HepG2 (cell line): ENCODE measurements around the gene GP1BA. TPM values are rescaled to one million over a fixed set of nuclear protein-coding genes. Genes with fewer than 3 reads are reported as not detected.

ENCODE experiments used
- ATAC-seq: fragments of 200-7000 bp; cut with Tn5 transposase; 3 replicates; pipeline ENCODE4 v1.9.1; 2020; ENCODE audit warnings: mild to moderate bottlenecking, moderate library complexity
- BruUV-seq: library from RNA; stranded (reverse); fragments of 400-500 nt; replicated peaks from 2 replicates; lab custom pipeline; 2021; lab: Mats Ljungman, UMichigan
- CTCF ChIA-PET: fragments of 300-600 bp; formaldehyde crosslinking; extraction: SDS; loops from one replicate; lab custom pipeline; 2021; ENCODE audit warnings: low total read pairs, inconsistent platforms, low intra/inter-chr PET ratio; lab: Yijun Ruan, JAX
- POLR2A ChIA-PET: fragments of 350-600 bp; sonication (Branson Sonifier 250); formaldehyde crosslinking; loops from one replicate; lab custom pipeline; 2020; ENCODE audit warnings: antibody characterized with exemption, inconsistent platforms; lab: Yijun Ruan, JAX
- DNase-seq: peaks from one replicate; pipeline ENCODE4 v3.0.0-alpha.2; 2015; ENCODE audit warnings: low spot score
- FAIRE-seq: peaks from 3 replicates; lab custom pipeline; 2011; peaks lifted over from hg19 to GRCh38; lab: Jason Lieb, UNC
- H2AFZ ChIP-seq: one replicate; pipeline ENCODE4 v1.6.1; 2011; ENCODE audit warnings: low read length, inconsistent platforms
- H3K27ac ChIP-seq: fragments of 300-600 bp; 3 replicates; pipeline ENCODE4 v1.8.0; 2011; ENCODE audit warnings: mixed run types, mild to moderate bottlenecking, mixed read lengths, low read length, inconsistent platforms; ENCODE audit not compliant: insufficient read depth; ENCODE audit errors: extremely low read length
- H3K27me3 ChIP-seq, 2 experiments: fragments of 200-600 bp in 1 of 2; 2 replicates in 1 of 2; 3 replicates in 1 of 2; pipeline versions ENCODE4 v1.6.0 to v1.8.0; 2011; ENCODE audit warnings: low read length in 2 of 2, mild to moderate bottlenecking in 2 of 2, moderate library complexity in 2 of 2, inconsistent platforms in 1 of 2; ENCODE audit not compliant: insufficient read depth in 2 of 2, control insufficient read depth in 1 of 2
- H3K36me3 ChIP-seq, 2 experiments: fragments of 200-600 bp in 1 of 2; replicated peaks in 1 of 2; 2 replicates in 1 of 2; 3 replicates in 1 of 2; pipeline versions ENCODE4 v1.5.1 to v1.8.0; 2011; ENCODE audit warnings: low read length in 2 of 2, inconsistent platforms in 1 of 2; ENCODE audit not compliant: insufficient read depth in 2 of 2, control insufficient read depth in 1 of 2
- H3K4me1 ChIP-seq: 2 replicates; pipeline ENCODE4 v1.5.1; 2012; ENCODE audit warnings: low read length, inconsistent platforms; ENCODE audit not compliant: insufficient read depth
- H3K4me2 ChIP-seq: 2 replicates; pipeline ENCODE4 v1.6.0; 2011; ENCODE audit warnings: low read depth, low read length, inconsistent platforms
- H3K4me3 ChIP-seq, 3 experiments: fragments of 200-600 bp in 1 of 3; sonication (generic), shearing (Covaris generic) in 1 of 3; replicated peaks in 1 of 3; 2 replicates each; pipeline ENCODE4 v1.5.1; 2011 to 2016; ENCODE audit warnings: low read length in 3 of 3, inconsistent platforms in 2 of 3, low read depth in 2 of 3, mild to moderate bottlenecking in 2 of 3, control low read depth in 1 of 3, mixed read lengths in 1 of 3; ENCODE audit not compliant: insufficient read depth in 1 of 3
- H3K79me2 ChIP-seq: one replicate; pipeline ENCODE4 v1.6.1; 2011; ENCODE audit warnings: low read length, inconsistent platforms; ENCODE audit not compliant: insufficient read depth
- H3K9ac ChIP-seq: 2 replicates; pipeline ENCODE4 v1.6.0; 2011; ENCODE audit warnings: mild to moderate bottlenecking, low read depth, low read length, inconsistent platforms; ENCODE audit not compliant: insufficient read depth
- H3K9me3 ChIP-seq: 2 replicates; pipeline ENCODE4 v1.5.1; 2012; ENCODE audit warnings: mild to moderate bottlenecking, low read length
- H4K20me1 ChIP-seq: 2 replicates; pipeline ENCODE4 v1.6.0; 2011; ENCODE audit warnings: inconsistent platforms, mild to moderate bottlenecking, low read length, moderate library complexity; ENCODE audit not compliant: insufficient read depth
- ARID5B ChIP-seq: IDR thresholded peaks from 2 replicates; pipeline ENCODE4 v1.4.0; 2020; ENCODE audit warnings: mild to moderate bottlenecking, missing genetic modification reagents
- ATF7-NPFF ChIP-seq: sonication (generic); formaldehyde crosslinking; IDR thresholded peaks from 2 replicates; pipeline ENCODE4 v1.8.1; 2023; ENCODE audit warnings: mild to moderate bottlenecking, low read depth, missing genetic modification reagents, moderate library complexity
- CBX2 ChIP-seq, 2 experiments: fragments of 200-600 bp in 1 of 2; sonication (generic); formaldehyde crosslinking in 1 of 2; IDR thresholded peaks; 2 replicates each; pipeline versions ENCODE4 v1.7.0 to v1.8.1; 2018 to 2022; ENCODE audit warnings: low read depth in 2 of 2, low read length in 1 of 2, mild to moderate bottlenecking in 1 of 2, missing genetic modification reagents in 1 of 2
- FOXC1 ChIP-seq: sonication (generic); formaldehyde crosslinking; IDR thresholded peaks from 2 replicates; pipeline ENCODE4 v1.8.0; 2022; ENCODE audit warnings: mild to moderate bottlenecking, missing genetic modification reagents, borderline replicate concordance
- FOXP1 ChIP-seq, 2 experiments: fragments of 450-650 bp in 1 of 2; IDR thresholded peaks; 2 replicates each; pipeline ENCODE4 v1.6.1; 2017 to 2018; ENCODE audit warnings: antibody characterized with exemption in 1 of 2
- NCOA5 ChIP-seq: sonication (generic); formaldehyde crosslinking; IDR thresholded peaks from 2 replicates; pipeline ENCODE4 v1.4.0; 2020; ENCODE audit warnings: missing genetic modification reagents
- NRL ChIP-seq: sonication (generic); formaldehyde crosslinking; IDR thresholded peaks from 2 replicates; pipeline ENCODE4 v1.5.0; 2020; ENCODE audit warnings: missing genetic modification reagents, mild to moderate bottlenecking, moderate library complexity, borderline replicate concordance
- POLR2G ChIP-seq: fragments of 200-400 bp; formaldehyde crosslinking; IDR thresholded peaks from 2 replicates; pipeline ENCODE4 v1.6.1; 2018; ENCODE audit warnings: mild to moderate bottlenecking, low read depth, low read length, moderate library complexity
- RBM22 ChIP-seq: fragments of 200-400 bp; formaldehyde crosslinking; optimal IDR thresholded peaks from 2 replicates; pipeline ENCODE3; 2017; ENCODE audit warnings: mild to moderate bottlenecking, low read length, moderate library complexity
- SETDB1 ChIP-seq: sonication (generic); formaldehyde crosslinking; IDR thresholded peaks from 2 replicates; pipeline ENCODE4 v1.5.1; 2020; ENCODE audit warnings: missing genetic modification reagents, mild to moderate bottlenecking, borderline replicate concordance
- SIX1 ChIP-seq: sonication (generic); formaldehyde crosslinking; IDR thresholded peaks from 2 replicates; pipeline ENCODE4 v1.4.0; 2020; ENCODE audit warnings: missing genetic modification reagents, borderline replicate concordance
- ZBTB20 ChIP-seq: sonication (generic); formaldehyde crosslinking; IDR thresholded peaks from 2 replicates; pipeline ENCODE4 v1.8.1; 2023; ENCODE audit warnings: missing genetic modification reagents, low read depth, mild to moderate bottlenecking, borderline replicate concordance
- ZIK1 ChIP-seq: sonication (generic); formaldehyde crosslinking; IDR thresholded peaks from 2 replicates; pipeline ENCODE4 v1.5.0; 2020; ENCODE audit warnings: mild to moderate bottlenecking, low read depth, missing genetic modification reagents, borderline replicate concordance
- ZNF207 ChIP-seq: fragments of 450-650 bp; IDR thresholded peaks from 2 replicates; pipeline ENCODE4 v1.6.1; 2016; ENCODE audit warnings: antibody characterized with exemption, borderline replicate concordance
- ZNF30 ChIP-seq: sonication (generic); formaldehyde crosslinking; IDR thresholded peaks from 2 replicates; pipeline ENCODE4 v1.5.0; 2020; ENCODE audit warnings: mild to moderate bottlenecking, missing genetic modification reagents
- ZZZ3 ChIP-seq: sonication (generic); formaldehyde crosslinking; IDR thresholded peaks from 2 replicates; pipeline ENCODE4 v1.4.0; 2020; ENCODE audit warnings: missing genetic modification reagents, mild to moderate bottlenecking, borderline replicate concordance
- WGBS: methylation state at CpG from one replicate; pipeline ENCODE4 v1.1.6; 2017; ENCODE audit warnings: low lambda C conversion rate; 5-methylcytosine and 5-hydroxymethylcytosine counted together
- in situ Hi-C: cut with HindIII; loops from 2 replicates; pipeline ENCODE4 v1.10.0; 2017; ENCODE audit warnings: low pct_unique_long_range_greater_than_20kb; ENCODE audit not compliant: extremely low pct_ligation_motif_present
- intact Hi-C: fragments of 100-400 bp; cut with micrococcal nuclease; formaldehyde crosslinking; loops from one replicate; pipeline ENCODE4 v1.10.0; 2022; ENCODE audit not compliant: unreplicated experiment
- polyA plus RNA-seq, 8 experiments: library from polyadenylated mRNA; depleted of rRNA in 3 of 8; stranded (reverse) in 7 of 8; unstranded in 1 of 8; fragments of >200 nt; fragmentation: Illumina TruSeq in 4 of 8; extraction: Trizol in 4 of 8; gene quantifications; 2 replicates each; pipeline versions ENCODE4 v1.2.1 to v1.2.3, GENCODE V29; 2011 to 2016; ENCODE audit warnings: low read depth in 4 of 8, missing spikeins in 1 of 8, mixed read lengths in 1 of 8; ENCODE audit not compliant: insufficient read depth in 1 of 8
- total RNA-seq, 5 experiments: library from RNA; depleted of rRNA; stranded (reverse); fragments of >200 nt; fragmentation: Illumina TruSeq; extraction: Trizol; gene quantifications; 2 replicates each; pipeline ENCODE4 v1.2.3, GENCODE V29; 2016; ENCODE audit warnings: low read depth in 1 of 5
- TF ChIP-seq, protein P1 (sequence below): sonication (generic); formaldehyde crosslinking; conservative IDR thresholded peaks from 2 replicates; pipeline ENCODE4 v1.8.0; 2022; ENCODE audit warnings: missing genetic modification reagents

GP1BA gene
- total and polyA plus RNA-seq, 2 of the 13 experiments (the other 11 are each of a cell fraction or from before 2014, with no cell fraction given): not detected

DNA sequence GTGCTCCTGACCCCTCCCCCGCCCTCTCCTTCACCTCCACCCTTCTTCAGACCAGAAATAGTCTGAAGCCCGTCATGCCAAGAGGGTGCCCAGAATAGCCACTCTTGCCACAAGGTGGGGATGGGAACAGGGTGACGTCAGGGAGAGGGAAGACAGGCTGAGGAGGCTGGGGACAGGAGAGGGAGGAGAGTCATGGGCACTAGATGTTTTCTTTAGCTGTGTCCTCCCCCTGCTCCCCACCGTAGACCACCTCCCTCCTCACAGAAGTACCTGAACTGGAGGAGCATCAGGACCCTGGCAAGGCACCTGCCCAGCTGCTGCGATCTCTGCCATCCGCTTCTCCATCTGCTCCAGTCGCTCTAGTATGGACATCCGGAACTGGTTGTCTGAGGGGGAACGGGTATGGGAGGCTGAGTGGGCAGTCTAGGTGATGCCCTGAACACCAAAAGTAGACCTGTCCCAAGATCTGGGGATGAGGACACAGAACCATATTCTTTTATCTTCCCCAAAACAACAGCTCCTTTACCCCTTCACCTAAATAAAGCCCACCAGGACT is 42.1 kb downstream of the GP1BA start:
- in situ Hi-C loops: no loop called here
- BruUV-seq: no TSS peak
- CTCF ChIA-PET: no interaction called here
- intact Hi-C loops: no loop called here
- FAIRE-seq (no peak), DNase-seq (no peak), ATAC-seq (no peak)
- POLR2A ChIA-PET: interaction anchor here (2.6 kb wide), 1 partner anchor 65 kb away, joined by 10 read pairs; no protein-coding TSS in a partner anchor
- Histone ChIP-seq H3K79me2 (peaks cover 10% of the 10 kb centered on the region), H2AFZ (no peak overlapping the region), H3K27me3 (no peaks in the 10 kb centered on the region), H3K4me3 (no peak overlapping the region), H3K36me3 (peaks cover 1 to 19% of the 10 kb centered on the region in 2 experiments), H3K9me3 (no peaks in the 10 kb centered on the region), H3K4me2 (no peak overlapping the region), H4K20me1 (no peaks in the 10 kb centered on the region), H3K9ac (no peak overlapping the region), H3K4me1 (peaks cover 27% of the 10 kb centered on the region), H3K27ac (no peak overlapping the region)
- 93% methylated on average over 9 of the region's 9 CpGs for WGBS
- TF ChIP-seq ZBTB20 (CRISPR knock-in tag) (no peak), ZNF207 (no peak), ZNF30 (no peak), POLR2G (0 out of 2 replicates have a peak, but pooled peaks have one; percentile 3), SETDB1 (CRISPR knock-in tag) (no peak), CBX2 (IDR thresholded peaks at IDR 0.05; ENCODE audit: low read depth, low read length) (no peak), CBX2 (CRISPR knock-in tag; IDR thresholded peaks at IDR 0.05; ENCODE audit: low read depth) (no peak), RBM22 (peak; percentile 47), FOXC1 (CRISPR knock-in tag) (no peak), NCOA5 (CRISPR knock-in tag) (no peak), ZIK1 (CRISPR knock-in tag) (no peak), FOXP1 (IDR thresholded peaks at IDR 0.05) (no peak), FOXP1 (CRISPR knock-in tag; IDR thresholded peaks at IDR 0.05) (no peak), NRL (CRISPR knock-in tag) (no peak), SIX1 (CRISPR knock-in tag) (no peak), ATF7-NPFF (CRISPR knock-in tag) (no peak), ZZZ3 (no peak), ARID5B (CRISPR knock-in tag) (no peak)
- TF ChIP-seq, protein P1, sequence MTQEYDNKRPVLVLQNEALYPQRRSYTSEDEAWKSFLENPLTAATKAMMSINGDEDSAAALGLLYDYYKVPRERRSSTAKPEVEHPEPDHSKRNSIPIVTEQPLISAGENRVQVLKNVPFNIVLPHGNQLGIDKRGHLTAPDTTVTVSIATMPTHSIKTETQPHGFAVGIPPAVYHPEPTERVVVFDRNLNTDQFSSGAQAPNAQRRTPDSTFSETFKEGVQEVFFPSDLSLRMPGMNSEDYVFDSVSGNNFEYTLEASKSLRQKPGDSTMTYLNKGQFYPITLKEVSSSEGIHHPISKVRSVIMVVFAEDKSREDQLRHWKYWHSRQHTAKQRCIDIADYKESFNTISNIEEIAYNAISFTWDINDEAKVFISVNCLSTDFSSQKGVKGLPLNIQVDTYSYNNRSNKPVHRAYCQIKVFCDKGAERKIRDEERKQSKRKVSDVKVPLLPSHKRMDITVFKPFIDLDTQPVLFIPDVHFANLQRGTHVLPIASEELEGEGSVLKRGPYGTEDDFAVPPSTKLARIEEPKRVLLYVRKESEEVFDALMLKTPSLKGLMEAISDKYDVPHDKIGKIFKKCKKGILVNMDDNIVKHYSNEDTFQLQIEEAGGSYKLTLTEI (CRISPR knock-in tag): no peak
